Ureter (tissue), 1 donor: ENCODE measurements around the gene TTBK1. TPM values are rescaled to one million over a fixed set of nuclear protein-coding genes. Genes with fewer than 3 reads are reported as not detected.
"Not testable (repeated sequence)": the region's sequence is repeated elsewhere in the genome, so short reads cannot be mapped to it uniquely, and the experiment has no call there.

ENCODE experiments used
- DNase-seq: peaks from one replicate; pipeline ENCODE4 v3.0.0-alpha.2; 2020; ENCODE audit warnings: low spot score
- total RNA-seq: library from RNA; stranded (reverse); gene quantifications from one replicate; pipeline ENCODE4 v1.2.4, GENCODE V29; 2023
- donor health status: DM: yes; HTN: yes; CAD: no.

The TTBK1 gene
- total RNA-seq, 1 donor from 2014 or later = not detected

DNA sequence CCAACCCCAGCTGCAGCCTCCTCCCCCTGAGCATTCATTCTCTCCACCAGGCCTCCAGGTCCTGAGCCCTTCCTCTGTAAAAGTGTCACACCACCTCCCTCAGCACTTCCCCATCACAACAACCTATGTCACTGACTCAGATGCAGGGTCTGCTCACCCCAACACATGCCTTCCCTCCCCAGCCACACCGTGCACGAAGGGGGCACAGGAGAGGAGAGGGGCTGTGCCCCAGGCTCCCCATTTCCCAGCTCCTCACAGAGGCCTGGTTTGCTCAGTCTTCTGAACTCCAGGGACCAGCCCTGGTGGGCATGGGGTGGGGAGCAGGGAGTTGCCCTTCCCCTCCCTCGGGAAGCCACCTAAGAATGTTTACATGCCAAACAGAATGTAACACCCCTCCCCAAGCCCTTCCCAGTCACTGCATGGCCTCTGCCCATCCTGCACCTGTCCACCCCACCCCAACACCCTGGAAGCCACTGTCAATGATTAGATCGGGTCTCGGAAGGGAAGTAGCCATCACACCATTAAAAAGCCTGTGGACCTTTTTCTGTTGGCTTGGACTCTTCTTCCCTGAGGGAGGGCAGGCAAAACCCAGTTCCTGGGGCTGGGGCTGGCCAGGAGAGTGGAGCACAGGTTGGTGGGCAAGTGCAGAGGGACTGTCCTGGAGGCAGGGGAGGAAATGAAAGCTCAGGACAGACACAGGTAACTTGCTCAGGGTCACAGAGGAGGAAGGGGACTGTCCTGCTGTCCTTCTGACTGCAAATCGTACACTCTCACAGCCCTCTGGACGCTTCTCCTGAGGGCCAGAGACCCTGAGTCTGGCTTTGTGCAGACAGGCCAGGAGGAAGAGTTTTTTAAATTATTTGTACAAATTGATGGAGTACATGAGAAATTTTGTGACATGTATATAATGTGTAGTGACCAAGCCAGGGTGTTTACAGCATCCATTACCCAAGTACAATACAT is 44.7 kb downstream of the TTBK1 start:
- no peak for DNase-seq

DNA sequence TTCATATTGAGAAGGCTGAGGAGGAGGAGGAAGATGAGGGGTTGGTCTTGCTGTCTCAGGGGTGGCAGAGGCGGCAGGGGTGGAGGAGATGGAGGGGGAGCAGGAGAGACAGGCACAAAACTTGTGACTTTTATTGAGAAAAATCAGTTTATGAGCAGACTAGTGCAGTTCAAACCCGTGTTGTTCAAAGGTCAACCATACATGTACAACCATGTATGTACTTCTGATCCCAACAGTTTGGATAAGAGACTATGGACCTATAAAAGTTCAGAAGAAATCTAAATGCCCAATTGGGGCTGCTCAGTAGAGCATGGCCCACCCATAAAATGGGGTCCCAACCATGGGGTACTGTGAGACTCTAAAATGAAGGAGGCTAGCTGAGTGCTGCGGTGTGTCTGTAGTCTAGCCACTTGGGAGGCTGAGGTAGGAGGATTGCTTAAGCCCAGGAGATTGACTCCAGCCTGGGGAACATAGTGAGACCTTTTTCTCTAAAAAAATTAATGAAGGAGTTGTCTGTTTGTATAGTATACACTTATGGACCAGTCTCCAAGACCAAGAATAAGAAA is 47.1 kb downstream of the TTBK1 start:
- DNase-seq = no peak

DNA sequence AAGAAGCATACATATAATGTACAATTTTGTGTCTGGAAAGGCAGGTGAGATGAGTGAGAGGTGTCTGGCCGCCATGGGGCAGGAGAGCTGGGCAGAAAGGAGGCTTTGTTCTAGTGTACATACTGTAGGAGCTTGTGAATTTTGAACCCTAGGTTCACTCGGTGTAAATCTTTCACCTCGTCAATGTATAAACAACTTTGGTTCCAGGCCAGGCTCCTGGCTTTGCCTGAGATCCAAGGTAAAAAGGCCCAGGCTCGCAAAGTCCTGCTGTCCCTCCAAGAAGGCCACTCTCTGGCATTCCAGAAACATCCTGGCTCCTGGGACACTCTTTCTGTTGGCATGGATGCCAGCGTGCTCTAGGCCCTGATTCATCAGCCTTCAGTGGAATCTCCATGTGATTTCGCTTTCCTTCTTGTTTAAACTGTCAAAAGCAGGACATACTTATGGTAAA is 47.6 kb downstream of the TTBK1 start:
- DNase-seq = no peak

DNA sequence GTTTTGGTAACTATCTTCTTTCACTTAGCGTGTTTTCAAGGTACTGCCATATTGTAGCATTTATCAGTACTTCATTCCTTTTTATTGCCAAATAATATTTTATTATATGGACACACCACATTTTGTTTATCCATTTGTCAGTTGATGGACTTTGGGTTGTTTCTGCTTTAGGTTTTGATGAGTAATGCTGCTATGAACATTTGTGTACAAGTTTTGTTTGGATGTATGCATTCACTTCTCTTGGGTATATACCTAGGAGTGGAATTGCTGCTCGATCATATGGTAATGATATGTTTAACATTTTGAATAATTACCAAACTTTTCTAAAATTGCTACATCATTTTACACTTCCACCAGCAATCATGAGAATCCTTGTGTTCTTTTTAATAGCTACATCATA is 48.4 kb downstream of the TTBK1 start:
- DNase-seq = no peak

DNA sequence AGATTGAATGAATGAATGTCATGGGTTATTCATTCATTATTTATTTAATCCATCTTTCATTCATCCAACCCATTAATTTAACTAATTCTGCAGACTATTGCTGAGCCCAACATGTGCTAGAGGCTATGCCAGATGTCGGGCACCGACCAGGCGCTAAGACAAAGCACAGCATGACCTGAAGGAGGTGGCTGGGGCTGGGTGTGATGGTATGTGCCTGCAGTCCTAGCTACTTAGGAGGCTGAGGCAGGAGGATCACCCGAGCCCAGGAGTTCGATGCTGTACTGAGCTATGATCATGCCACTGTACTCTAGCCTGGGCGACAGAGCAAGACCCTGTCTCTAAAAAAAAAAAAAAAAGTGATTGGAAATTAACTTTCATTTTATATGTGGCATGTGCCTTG is 49.1 kb downstream of the TTBK1 start:
- no peak for DNase-seq

DNA sequence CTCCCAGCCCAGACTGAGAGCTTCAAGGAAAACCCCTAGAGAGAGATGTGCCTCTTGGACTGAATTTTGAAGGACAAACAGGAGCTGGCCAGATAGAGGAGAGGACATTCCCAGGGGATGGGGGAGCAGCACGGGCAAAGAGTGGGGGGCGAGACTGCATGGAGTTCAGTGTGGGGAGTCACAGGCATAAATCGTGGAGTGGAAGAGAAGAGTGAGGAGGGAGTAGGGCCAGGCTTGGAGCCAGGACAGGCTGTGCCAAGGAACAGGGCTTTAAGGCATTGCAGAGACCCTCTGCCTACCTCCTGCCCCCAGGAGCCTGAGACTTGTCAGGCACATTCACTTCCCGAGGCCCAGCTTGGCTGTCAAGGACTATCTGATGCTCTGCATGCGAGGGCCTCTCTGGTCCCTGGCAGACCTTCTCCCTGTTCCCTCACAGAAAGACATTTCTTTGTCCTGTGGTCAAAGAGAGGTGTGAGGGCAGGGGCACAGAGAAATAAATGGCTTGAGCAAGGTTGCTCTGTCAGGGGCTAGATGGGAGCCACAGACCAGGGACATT is 49.6 kb downstream of the TTBK1 start:
- DNase-seq = no peak

DNA sequence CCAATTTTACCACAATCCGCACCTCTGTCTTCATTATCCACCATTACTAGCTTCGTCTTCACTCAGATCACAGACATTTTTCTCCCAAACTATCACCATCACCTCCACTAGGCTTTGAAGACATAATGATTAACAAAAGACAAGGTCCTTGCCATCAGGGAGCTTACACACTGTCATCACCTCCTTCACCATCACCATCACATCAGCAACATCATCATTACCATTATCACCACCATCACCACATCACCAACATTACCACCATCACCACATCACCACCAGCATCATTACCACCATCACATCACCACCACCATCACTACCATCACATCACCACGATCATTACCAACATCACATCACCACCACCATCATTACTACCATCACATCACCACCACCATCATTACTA is 50.4 kb downstream of the TTBK1 start:
- DNase-seq = no peak

DNA sequence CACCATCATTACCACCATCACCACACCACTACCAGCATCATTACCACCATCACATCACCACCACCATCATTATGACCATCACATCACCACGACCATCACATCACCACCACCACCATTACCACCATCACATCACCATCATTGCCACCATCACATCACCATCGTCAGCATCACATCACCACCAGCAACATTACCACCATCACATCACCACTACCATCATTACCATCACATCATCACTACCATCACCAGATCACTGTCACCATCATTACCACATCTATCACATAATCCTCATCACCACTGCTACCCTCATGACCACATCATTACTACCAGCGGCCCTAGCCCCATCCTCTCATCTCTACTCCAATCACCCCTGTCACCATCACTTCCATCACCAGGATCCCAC is 51.3 kb downstream of the TTBK1 start:
- DNase-seq = no peak

DNA sequence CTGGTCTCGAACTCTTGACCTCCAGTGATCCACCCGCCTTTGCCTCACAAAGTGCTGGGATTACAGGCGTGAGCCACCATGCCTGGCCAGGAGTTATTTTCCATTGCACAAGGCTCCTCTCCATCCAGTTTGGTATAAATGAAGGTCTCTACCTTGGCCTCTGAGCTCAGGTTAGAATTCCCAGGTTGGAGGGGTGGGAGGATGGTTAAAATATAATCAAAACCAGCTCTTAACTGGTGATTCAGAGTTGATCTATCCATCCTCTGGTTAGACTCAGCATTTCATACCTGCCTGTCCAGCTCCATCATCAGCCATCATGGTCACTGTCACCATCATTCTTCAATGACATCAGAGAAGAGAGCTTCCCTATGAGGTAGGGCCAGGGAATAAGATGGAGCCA is 52.2 kb downstream of the TTBK1 start:
- no peak for DNase-seq

DNA sequence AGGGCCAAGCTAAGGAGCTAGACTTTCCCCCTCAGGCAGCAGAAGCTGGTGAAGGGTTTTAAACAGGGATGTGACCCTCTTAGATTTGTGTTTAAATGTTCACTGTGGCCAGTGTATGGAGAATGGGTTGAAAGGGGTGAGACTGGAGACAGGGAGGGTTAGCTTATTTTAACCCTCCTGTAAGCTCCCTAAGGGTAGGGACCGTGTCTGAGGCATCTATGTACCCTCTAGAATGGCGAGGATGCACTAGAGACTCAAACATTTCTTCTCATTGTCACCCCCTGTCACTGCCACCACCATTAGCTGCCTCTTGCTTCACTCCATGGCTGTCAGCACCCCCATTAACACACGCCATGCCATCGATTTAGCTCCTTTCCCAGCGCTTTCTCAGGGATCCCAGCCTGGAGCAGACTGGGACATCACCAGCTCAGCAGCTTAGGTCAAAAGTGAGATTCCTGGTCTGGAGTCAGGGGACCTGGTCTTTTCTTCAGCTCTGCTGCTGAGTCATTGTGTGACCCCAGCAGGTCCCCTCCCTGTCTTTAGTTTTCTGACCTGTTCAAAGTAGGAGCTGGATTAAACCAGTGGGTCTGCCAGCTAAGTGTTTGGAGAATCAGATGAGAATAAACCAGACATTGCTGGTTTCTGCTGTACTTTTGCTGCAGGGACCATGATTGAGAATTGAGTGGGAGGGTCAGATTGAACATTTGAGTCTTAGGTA is 53.7 kb downstream of the TTBK1 start:
- DNase-seq = no peak

DNA sequence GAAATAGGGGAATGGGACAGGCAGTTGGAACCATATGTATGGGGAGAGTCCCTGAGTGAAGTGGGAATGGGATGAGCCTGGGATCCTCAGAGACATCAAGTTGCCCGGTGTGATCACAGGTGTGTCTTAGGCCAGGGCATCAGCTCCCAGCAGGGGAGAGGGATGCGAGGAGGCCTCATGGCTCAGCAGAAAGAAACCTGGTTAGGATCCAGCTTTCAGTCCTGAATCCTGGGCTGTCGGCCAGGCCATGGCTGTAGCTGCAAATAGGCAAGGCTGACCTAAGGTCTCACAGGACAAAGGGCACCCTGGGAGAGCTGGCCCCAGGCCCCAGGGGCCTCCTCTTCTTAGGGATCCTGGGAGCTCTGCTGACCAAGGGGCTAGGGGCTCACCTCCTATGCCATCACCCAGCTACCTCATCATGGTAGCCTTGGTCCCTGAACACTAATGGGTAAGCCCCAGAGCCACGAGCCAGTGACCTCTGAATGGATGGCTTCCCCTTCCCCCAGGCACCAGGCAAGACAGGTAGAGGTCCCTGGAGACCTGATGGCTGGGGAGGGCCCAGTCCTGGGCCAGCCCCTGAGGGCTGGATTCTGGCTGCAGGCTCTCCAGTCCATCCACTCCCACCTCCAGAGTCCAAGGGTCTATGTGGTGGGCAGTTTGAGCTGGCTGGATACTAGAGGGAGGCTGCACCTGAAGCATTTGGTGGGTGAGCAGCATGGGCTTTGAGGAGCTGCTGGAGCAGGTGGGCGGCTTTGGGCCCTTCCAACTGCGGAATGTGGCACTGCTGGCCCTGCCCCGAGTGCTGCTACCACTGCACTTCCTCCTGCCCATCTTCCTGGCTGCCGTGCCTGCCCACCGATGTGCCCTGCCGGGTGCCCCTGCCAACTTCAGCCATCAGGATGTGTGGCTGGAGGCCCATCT is 54.6 kb downstream of the TTBK1 start, which contains the start of gene SLC22A7:
SLC22A7 (plus strand) TSS at position 617 of the 921 bp plus-strand sequence; CDS start at position 716, 99 bp downstream.
- DNase-seq = no peak

DNA sequence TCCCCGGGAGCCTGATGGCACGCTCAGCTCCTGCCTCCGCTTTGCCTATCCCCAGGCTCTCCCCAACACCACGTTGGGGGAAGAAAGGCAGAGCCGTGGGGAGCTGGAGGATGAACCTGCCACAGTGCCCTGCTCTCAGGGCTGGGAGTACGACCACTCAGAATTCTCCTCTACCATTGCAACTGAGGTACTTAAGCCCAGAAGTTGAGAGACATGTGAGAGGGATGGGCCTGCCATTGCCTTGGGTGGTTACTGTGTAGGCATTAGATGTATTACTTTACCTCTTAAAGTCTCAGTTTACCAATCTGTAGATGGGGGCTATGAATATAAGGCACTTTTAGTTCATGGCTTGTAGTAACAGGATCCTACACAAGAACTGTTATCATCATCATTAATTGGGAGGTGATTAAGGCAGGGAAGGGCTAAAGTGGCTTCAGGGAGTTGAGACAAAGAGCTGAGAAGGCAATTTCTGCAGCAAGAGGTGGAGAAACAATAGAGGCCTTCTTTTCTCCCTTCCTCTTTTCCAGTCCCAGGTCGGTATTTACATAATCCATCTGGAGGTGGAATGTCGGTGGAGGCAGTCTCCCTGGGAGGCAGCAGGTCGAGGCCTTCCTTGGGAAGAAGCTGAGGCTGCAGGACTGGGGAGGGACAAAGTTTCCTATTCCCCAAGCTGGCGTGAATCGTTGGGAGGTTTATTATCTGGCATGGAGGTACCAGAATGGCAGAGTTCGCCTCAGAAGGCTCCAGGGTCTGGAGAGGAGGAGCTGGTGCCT is 55.5 kb downstream of the TTBK1 start:
- no peak for DNase-seq

DNA sequence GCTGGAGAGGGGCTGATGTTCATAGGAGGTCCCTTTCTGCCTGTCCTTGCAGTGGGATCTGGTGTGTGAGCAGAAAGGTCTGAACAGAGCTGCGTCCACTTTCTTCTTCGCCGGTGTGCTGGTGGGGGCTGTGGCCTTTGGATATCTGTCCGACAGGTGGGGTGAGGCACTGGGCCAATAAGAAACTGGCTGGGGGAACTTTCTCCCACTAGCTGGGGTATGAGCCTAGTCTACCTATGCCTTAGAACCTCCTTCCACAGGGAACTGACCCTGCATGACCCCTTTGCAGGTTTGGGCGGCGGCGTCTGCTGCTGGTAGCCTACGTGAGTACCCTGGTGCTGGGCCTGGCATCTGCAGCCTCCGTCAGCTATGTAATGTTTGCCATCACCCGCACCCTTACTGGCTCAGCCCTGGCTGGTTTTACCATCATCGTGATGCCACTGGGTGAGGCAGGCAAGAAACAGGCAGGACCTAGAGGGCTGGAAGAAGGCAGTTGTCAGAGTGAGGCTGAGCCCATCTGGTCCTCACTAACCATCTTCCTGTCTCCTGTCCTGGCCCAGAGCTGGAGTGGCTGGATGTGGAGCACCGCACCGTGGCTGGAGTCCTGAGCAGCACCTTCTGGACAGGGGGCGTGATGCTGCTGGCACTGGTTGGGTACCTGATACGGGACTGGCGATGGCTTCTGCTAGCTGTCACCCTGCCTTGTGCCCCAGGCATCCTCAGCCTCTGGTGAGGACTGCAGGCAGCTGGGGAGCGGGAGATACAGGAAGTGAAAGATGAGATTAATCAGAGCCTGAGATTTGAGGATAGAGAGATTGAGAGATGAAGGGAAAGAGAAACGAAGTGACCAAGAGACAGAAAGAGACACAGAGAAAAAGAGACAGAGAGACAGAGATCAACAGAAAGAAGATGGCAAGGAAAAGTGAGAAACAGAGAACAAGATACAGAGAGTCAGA is 56.3 kb downstream of the TTBK1 start:
- DNase-seq = no peak

DNA sequence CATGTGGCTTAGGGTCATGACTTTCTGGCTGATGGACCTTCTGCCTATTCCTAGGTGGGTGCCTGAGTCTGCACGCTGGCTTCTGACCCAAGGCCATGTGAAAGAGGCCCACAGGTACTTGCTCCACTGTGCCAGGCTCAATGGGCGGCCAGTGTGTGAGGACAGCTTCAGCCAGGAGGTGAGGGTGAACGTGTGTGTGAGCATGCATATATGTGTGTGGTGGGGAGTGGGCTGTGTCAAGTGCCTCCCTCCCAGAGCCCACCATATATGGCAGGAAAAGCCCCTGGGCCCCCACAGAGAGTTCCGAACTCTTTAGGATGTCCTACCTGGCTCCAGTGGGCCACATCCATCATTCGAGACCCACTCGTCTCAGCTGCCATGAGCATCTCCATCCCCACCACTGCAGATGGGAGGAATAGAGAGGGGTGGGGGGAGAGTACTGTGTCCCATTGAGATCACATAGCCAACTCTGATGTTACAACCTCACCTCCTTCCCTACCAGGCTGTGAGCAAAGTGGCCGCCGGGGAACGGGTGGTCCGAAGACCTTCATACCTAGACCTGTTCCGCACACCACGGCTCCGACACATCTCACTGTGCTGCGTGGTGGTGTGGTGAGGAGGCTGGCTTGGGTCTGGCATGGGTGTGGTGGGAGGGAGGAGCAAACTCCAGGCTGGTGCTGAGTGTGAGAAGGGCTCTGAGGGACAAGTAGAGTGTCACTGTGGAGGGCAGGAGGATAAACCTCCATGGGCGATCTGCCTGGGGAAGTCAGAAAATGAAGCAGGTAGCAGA is 58.0 kb downstream of the TTBK1 start:
- no peak for DNase-seq

DNA sequence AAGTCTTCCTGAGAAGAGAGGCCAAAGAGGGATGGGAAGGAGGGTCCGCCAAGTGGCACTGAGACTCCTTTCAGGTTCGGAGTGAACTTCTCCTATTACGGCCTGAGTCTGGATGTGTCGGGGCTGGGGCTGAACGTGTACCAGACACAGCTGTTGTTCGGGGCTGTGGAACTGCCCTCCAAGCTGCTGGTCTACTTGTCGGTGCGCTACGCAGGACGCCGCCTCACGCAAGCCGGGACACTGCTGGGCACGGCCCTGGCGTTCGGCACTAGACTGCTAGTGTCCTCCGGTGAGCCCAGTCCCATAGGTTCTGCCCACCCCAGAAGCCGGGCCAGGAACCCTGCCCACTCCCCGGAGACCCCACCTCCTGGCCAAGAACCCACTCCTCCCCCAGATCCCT is 58.8 kb downstream of the TTBK1 start:
- DNase-seq = no peak

DNA sequence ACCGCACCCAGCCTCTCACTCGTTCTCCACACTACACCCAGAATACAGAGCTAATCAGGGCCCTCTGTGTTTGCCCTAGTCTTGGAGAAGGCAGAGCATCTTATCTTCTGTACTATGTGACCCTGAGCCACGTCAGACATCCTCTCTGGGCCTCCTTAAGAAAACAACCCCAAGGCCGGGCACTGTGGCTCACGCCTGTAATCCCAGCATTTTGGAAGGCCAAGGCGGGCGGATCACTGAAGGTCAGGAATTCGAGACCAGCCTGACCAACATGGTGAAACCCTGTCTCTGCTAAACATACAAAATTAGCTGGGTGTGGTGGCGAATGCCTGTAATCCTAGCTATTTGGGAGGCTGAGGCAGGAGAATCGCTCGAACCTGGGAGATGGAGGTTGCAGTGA is 59.7 kb downstream of the TTBK1 start:
- DNase-seq = not testable (repeated sequence)

DNA sequence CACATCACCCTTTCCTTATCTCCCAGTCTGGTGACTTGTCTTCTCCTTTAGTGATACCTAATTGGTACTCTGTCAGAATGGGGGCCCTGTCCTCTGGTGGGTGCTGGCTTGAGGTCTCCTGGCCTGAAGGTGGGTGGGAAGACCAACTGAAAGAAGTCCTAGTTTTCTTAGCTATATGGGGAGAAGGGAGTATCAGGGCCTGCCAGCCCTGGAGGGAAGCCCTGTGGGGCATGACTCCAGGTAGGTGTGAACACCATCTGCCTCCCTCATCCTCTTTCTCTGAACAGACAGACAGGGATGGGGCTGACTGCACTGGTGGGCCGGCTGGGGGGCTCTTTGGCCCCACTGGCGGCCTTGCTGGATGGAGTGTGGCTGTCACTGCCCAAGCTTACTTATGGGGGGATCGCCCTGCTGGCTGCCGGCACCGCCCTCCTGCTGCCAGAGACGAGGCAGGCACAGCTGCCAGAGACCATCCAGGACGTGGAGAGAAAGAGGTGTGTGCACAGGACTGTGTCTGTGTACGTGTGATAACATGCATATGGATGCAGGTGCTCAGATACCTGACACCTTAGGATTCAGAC is 60.6 kb downstream of the TTBK1 start:
- DNase-seq = no peak

DNA sequence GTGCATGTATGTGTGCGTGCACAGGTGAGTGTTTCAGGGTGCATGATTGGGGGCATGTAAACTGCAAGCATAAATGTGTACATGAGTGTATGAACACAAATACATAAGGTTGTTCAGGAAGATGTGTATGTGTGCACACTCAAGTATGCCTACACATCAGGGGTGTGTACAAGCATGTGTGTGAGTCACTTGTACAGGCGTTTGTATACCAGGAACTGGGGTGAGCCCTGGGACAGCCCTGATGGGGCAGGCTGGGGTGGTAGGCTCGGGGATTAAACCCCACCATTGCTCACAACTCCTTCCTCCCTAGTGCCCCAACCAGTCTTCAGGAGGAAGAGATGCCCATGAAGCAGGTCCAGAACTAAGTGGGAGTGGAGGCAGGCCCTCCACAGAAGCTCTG is 61.1 kb downstream of the TTBK1 start:
- no peak for DNase-seq
